Esophagus squamous epithelium (tissue), 5 donors: ENCODE measurements around the gene STON2. TPM values are rescaled to one million over a fixed set of nuclear protein-coding genes. Genes with fewer than 3 reads are reported as not detected.

Experiments
- DNase-seq: peaks from one replicate; lab custom pipeline; 2025; lab: John Stamatoyannopoulos, UW
- H3K27ac ChIP-seq, 4 donors: fragments of 200-600 bp; sonication (generic); one replicate each; pipeline ENCODE4 v1.5.1; 2016 to 2019; ENCODE audit warnings: mild to moderate bottlenecking in 1 of 4
- H3K27me3 ChIP-seq, 4 donors: fragments of 200-600 bp; sonication (generic); 1 replicate in 3 of 4; 2 replicates in 1 of 4; pipeline versions ENCODE4 v1.5.1 to v1.6.0; 2017 to 2021; ENCODE audit warnings: antibody characterized with exemption in 1 of 4
- H3K36me3 ChIP-seq, 3 donors: fragments of 200-600 bp; sonication (generic); one replicate each; pipeline ENCODE4 v1.5.1; 2016 to 2019
- H3K4me1 ChIP-seq, 3 donors: fragments of 200-600 bp; sonication (generic); one replicate each; pipeline ENCODE4 v1.5.1; 2017 to 2019
- H3K4me3 ChIP-seq, 4 donors: fragments of 200-600 bp; sonication (generic); 1 replicate in 3 of 4; 2 replicates in 1 of 4; pipeline ENCODE4 v1.5.1; 2016 to 2019; ENCODE audit warnings: mild to moderate bottlenecking in 2 of 4, moderate library complexity in 1 of 4
- H3K9me3 ChIP-seq, 3 donors: fragments of 200-600 bp; sonication (generic); one replicate each; pipeline ENCODE4 v1.5.1; 2016 to 2019
- CTCF ChIP-seq, 6 experiments: fragments of 450-650 bp in 4 of 6; fragments of 200-600 bp in 2 of 6; sonication (generic) in 2 of 6; IDR thresholded peaks; one replicate each; pipeline ENCODE4 v1.5.1; 2016 to 2019; ENCODE audit warnings: antibody characterized with exemption in 6 of 6, mild to moderate bottlenecking in 4 of 6, moderate library complexity in 4 of 6
- POLR2A ChIP-seq, 4 donors: fragments of 450-650 bp; IDR thresholded peaks; one replicate each; pipeline ENCODE4 v1.6.1; 2017; ENCODE audit warnings: antibody characterized with exemption in 4 of 4, mild to moderate bottlenecking in 4 of 4, moderate library complexity in 3 of 4
- WGBS, 2 donors: methylation state at CpG; one replicate each; pipeline ENCODE4 v1.1.5; 2018; 5-methylcytosine and 5-hydroxymethylcytosine counted together
- intact Hi-C: fragments of 100-400 bp; cut with DNase I; formaldehyde crosslinking; loops from one replicate; pipeline ENCODE4 v1.15.0; 2022
- total RNA-seq, 4 donors: library from RNA; depleted of rRNA; stranded (reverse); fragments of >200 nt; gene quantifications; one replicate each; pipeline ENCODE4 v1.1.0, GENCODE V29; 2016
- donor health status: DM: yes; HTN: yes; CAD: no.

STON2 gene
- total RNA-seq, 4 donors from 2014 or later: 58.7 to 71.6 (median 67.1) TPM

- 78 to 87% methylated on average over 3 of the region's 3 CpGs for WGBS, 2 donors
- Histone ChIP-seq H3K9me3 (no peaks in the 10 kb centered on the region), H3K36me3 (peaks cover 0 to 72% (median 0%) of the 10 kb centered on the region in 3 donors), H3K4me1 (peaks cover 0 to 10% (median 0%) of the 10 kb centered on the region in 3 donors), H3K4me3 (no peak overlapping the region), H3K27ac (no peak overlapping the region), H3K27me3 (no peaks in the 10 kb centered on the region)
- intact Hi-C loops: loop anchor here (2.0 to 5.0 kb wide), 2 partner anchors 187 to 202 kb away; no protein-coding TSS in a partner anchor
- no peak for TF ChIP-seq POLR2A (IDR thresholded peaks at IDR 0.05)
- TF ChIP-seq CTCF (IDR thresholded peaks at IDR 0.05): no peak
- no peak for DNase-seq
Observed at GRCh38 chr14:81265636-81266169, 134.4 kb downstream of the STON2 start.

GRCh38 chr14:81264671-81265070 is 135.5 kb downstream of the STON2 start:
- H3K4me1 ChIP-seq: peaks cover 0 to 8% (median 0%) of the 10 kb centered on the region in 3 donors
- 81 to 100% methylated on average over 1 of the region's 1 CpG for WGBS, 2 donors
- no peak overlapping the region for H3K4me3 ChIP-seq
- no peak overlapping the region for H3K27ac ChIP-seq
- TF ChIP-seq CTCF (IDR thresholded peaks at IDR 0.05) (no peak), POLR2A (IDR thresholded peaks at IDR 0.05) (no peak)
- DNase-seq: no peak
- H3K9me3 ChIP-seq: no peaks in the 10 kb centered on the region
- H3K36me3 ChIP-seq: peaks cover 0 to 69% (median 0%) of the 10 kb centered on the region in 3 donors
- intact Hi-C loops: loop anchor here (2.0 to 5.0 kb wide), 2 partner anchors 188 to 203 kb away; no protein-coding TSS in a partner anchor
- no peaks in the 10 kb centered on the region for H3K27me3 ChIP-seq

- Histone ChIP-seq H3K9me3 (no peaks in the 10 kb centered on the region), H3K36me3 (peaks cover 0 to 75% (median 0%) of the 10 kb centered on the region in 3 donors), H3K4me1 (peaks cover 0 to under 1% (median 0%) of the 10 kb centered on the region in 3 donors), H3K4me3 (no peak overlapping the region), H3K27ac (no peak overlapping the region), H3K27me3 (no peaks in the 10 kb centered on the region)
- DNase-seq: no peak
- WGBS, 2 donors: 75 to 95% methylated on average over 4 of the region's 4 CpGs
- intact Hi-C loops: loop anchor here (2.0 kb wide), 1 partner anchor 189 kb away; no protein-coding TSS in a partner anchor
- TF ChIP-seq POLR2A (IDR thresholded peaks at IDR 0.05) (no peak), CTCF (IDR thresholded peaks at IDR 0.05) (no peak)
Observed at GRCh38 chr14:81263777-81264410, 136.2 kb downstream of the STON2 start.

- intact Hi-C loops: no loop called here
- Histone ChIP-seq H3K9me3 (no peaks in the 10 kb centered on the region), H3K4me1 (no peaks in the 10 kb centered on the region), H3K27ac (no peak overlapping the region), H3K36me3 (peaks cover 0 to 47% (median 0%) of the 10 kb centered on the region in 3 donors), H3K27me3 (no peaks in the 10 kb centered on the region), H3K4me3 (no peak overlapping the region)
- no peak for TF ChIP-seq POLR2A (IDR thresholded peaks at IDR 0.05)
- TF ChIP-seq CTCF (IDR thresholded peaks at IDR 0.05): no peak
- WGBS, 2 donors: 55 to 60% methylated on average over 3 of the region's 3 CpGs
- no peak for DNase-seq
Observed at GRCh38 chr14:81261176-81261575, 138.9 kb downstream of the STON2 start.

GRCh38 chr14:81260732-81261131 is 139.4 kb downstream of the STON2 start:
- WGBS, 2 donors: 90% methylated on average over 3 of the region's 3 CpGs
- Histone ChIP-seq H3K27ac (no peak overlapping the region), H3K4me1 (no peaks in the 10 kb centered on the region), H3K4me3 (no peak overlapping the region), H3K27me3 (no peaks in the 10 kb centered on the region), H3K36me3 (peaks cover 0 to 43% (median 0%) of the 10 kb centered on the region in 3 donors), H3K9me3 (no peaks in the 10 kb centered on the region)
- no peak for DNase-seq
- TF ChIP-seq POLR2A (IDR thresholded peaks at IDR 0.05) (no peak), CTCF (IDR thresholded peaks at IDR 0.05) (no peak)
- intact Hi-C loops: no loop called here
